Suprapubic skin (tissue), 4 donors: ENCODE results near the gene RPS6KA2. TPM values are rescaled to one million over a fixed set of nuclear protein-coding genes. Genes with fewer than 3 reads are reported as not detected.
A peak's percentile ranks its signal among the peaks of the same experiment; 100 is the strongest.

Source experiments
- DNase-seq, 2 donors: peaks; one replicate each; pipeline ENCODE4 v3.0.0-alpha.2; 2019; ENCODE audit warnings: low spot score in 2 of 2
- H3K27ac ChIP-seq: fragments of 200-600 bp; sonication (generic); one replicate; pipeline ENCODE4 v1.5.1; 2019
- H3K27me3 ChIP-seq: fragments of 200-600 bp; sonication (generic); one replicate; pipeline ENCODE4 v1.5.1; 2019
- H3K36me3 ChIP-seq: fragments of 200-600 bp; sonication (generic); one replicate; pipeline ENCODE4 v1.5.1; 2019
- H3K4me1 ChIP-seq: fragments of 200-600 bp; sonication (generic); one replicate; pipeline ENCODE4 v1.5.1; 2019
- H3K4me3 ChIP-seq: fragments of 200-600 bp; sonication (generic); one replicate; pipeline ENCODE4 v1.5.1; 2019; ENCODE audit warnings: mild to moderate bottlenecking
- H3K9me3 ChIP-seq: fragments of 200-600 bp; sonication (generic); one replicate; pipeline ENCODE4 v1.5.1; 2019
- CTCF ChIP-seq, 2 donors: fragments of 200-600 bp in 1 of 2; fragments of 450-650 bp in 1 of 2; sonication (generic) in 1 of 2; IDR thresholded peaks; one replicate each; pipeline ENCODE4 v1.5.1; 2016 to 2019; ENCODE audit warnings: antibody characterized with exemption in 2 of 2, mild to moderate bottlenecking in 1 of 2, moderate library complexity in 1 of 2
- EP300 ChIP-seq: sonication (generic); formaldehyde crosslinking; IDR thresholded peaks from one replicate; pipeline ENCODE4 v1.6.1; 2017; ENCODE audit warnings: antibody characterized with exemption
- POLR2A ChIP-seq, 2 donors: fragments of 450-650 bp; IDR thresholded peaks; one replicate each; pipeline ENCODE4 v1.6.1; 2017; ENCODE audit warnings: antibody characterized with exemption in 2 of 2, mild to moderate bottlenecking in 2 of 2, moderate library complexity in 2 of 2
- POLR2AphosphoS5 ChIP-seq, 3 donors: sonication (generic); formaldehyde crosslinking; IDR thresholded peaks; one replicate each; pipeline ENCODE4 v1.6.1; 2017; ENCODE audit warnings: antibody characterized with exemption in 3 of 3
- whole genome bisulfite sequencing: methylation state at CpG from one replicate; pipeline ENCODE4 v1.1.5; 2018; 5-methylcytosine and 5-hydroxymethylcytosine counted together
- total RNA-seq, 4 donors: library from RNA; depleted of rRNA; stranded (reverse); fragments of >200 nt; gene quantifications; one replicate each; pipeline ENCODE4 v1.1.0, GENCODE V29; 2016

Gene RPS6KA2
- total RNA-seq, 4 donors from 2014 or later: 24.2 to 38.5 (median 32.3) TPM

GRCh38 chr6:166474721-166475565, 152.1 kb downstream of the RPS6KA2 start:
- no peak overlapping the region for H3K4me3 ChIP-seq
- DNase-seq: peak; percentile 53 to 74
- 59% methylated on average over 26 of the region's 26 CpGs for WGBS
- H3K36me3 ChIP-seq: peaks cover 10% of the 10 kb centered on the region
- H3K4me1 ChIP-seq: no peaks in the 10 kb centered on the region
- no peaks in the 10 kb centered on the region for H3K9me3 ChIP-seq
- no peak overlapping the region for H3K27ac ChIP-seq
- TF ChIP-seq POLR2AphosphoS5 (IDR thresholded peaks at IDR 0.05): no peak
- TF ChIP-seq CTCF (IDR thresholded peaks at IDR 0.05): no peak
- TF ChIP-seq EP300: no peak
- no peak for TF ChIP-seq POLR2A (IDR thresholded peaks at IDR 0.05)
- H3K27me3 ChIP-seq: no peaks in the 10 kb centered on the region

GRCh38 chr6:166473886-166474571, 153.0 kb downstream of the RPS6KA2 start:
- Histone ChIP-seq H3K4me3 (no peak overlapping the region), H3K4me1 (no peaks in the 10 kb centered on the region), H3K27ac (no peak overlapping the region), H3K36me3 (peaks cover 15% of the 10 kb centered on the region), H3K27me3 (no peaks in the 10 kb centered on the region), H3K9me3 (no peaks in the 10 kb centered on the region)
- TF ChIP-seq POLR2A (IDR thresholded peaks at IDR 0.05) (no peak), EP300 (no peak), POLR2AphosphoS5 (IDR thresholded peaks at IDR 0.05) (no peak), CTCF (IDR thresholded peaks at IDR 0.05) (no peak)
- peak in 1 of 2 donors; percentile 78 for DNase-seq
- WGBS: 75% methylated on average over 12 of the region's 12 CpGs

DNA sequence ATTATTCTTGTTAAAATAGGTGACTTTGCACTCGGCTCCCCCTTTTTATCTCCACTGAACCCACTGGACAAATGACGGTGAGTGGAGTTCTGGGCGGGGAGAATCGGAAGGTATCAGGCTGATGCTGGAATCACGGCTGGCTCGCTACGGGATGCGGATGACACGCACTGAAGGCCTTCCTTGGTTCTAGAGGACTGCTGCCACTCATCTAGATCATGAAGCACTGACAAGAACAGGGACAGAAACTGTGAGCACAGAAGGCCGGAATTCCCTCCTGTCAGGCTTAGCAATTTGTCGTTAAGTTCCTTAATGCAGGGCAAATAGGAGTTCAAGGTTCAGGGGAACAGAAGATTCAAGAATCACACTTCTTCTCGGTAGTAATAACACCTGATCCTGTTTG, 154.4 kb downstream of the RPS6KA2 start:
- Histone ChIP-seq H3K36me3 (peaks cover 13% of the 10 kb centered on the region), H3K27ac (no peak overlapping the region), H3K4me3 (no peak overlapping the region), H3K4me1 (no peaks in the 10 kb centered on the region), H3K9me3 (no peaks in the 10 kb centered on the region), H3K27me3 (no peaks in the 10 kb centered on the region)
- 96% methylated on average over 12 of the region's 12 CpGs for WGBS
- DNase-seq: no peak
- no peak for TF ChIP-seq CTCF (IDR thresholded peaks at IDR 0.05)
- TF ChIP-seq POLR2A (IDR thresholded peaks at IDR 0.05): no peak
- no peak for TF ChIP-seq POLR2AphosphoS5 (IDR thresholded peaks at IDR 0.05)
- TF ChIP-seq EP300: no peak

- H3K36me3 ChIP-seq: peaks cover 16% of the 10 kb centered on the region
- H3K27me3 ChIP-seq: no peaks in the 10 kb centered on the region
- 93% methylated on average over 10 of the region's 10 CpGs for WGBS
- no peak overlapping the region for H3K27ac ChIP-seq
- DNase-seq: no peak
- TF ChIP-seq CTCF (IDR thresholded peaks at IDR 0.05) (no peak), EP300 (no peak), POLR2AphosphoS5 (IDR thresholded peaks at IDR 0.05) (no peak), POLR2A (IDR thresholded peaks at IDR 0.05) (no peak)
- H3K9me3 ChIP-seq: no peaks in the 10 kb centered on the region
- no peak overlapping the region for H3K4me3 ChIP-seq
- H3K4me1 ChIP-seq: no peaks in the 10 kb centered on the region
These were observed 155.2 kb downstream of the RPS6KA2 start for GRCh38 chr6:166471797-166472260.

DNA sequence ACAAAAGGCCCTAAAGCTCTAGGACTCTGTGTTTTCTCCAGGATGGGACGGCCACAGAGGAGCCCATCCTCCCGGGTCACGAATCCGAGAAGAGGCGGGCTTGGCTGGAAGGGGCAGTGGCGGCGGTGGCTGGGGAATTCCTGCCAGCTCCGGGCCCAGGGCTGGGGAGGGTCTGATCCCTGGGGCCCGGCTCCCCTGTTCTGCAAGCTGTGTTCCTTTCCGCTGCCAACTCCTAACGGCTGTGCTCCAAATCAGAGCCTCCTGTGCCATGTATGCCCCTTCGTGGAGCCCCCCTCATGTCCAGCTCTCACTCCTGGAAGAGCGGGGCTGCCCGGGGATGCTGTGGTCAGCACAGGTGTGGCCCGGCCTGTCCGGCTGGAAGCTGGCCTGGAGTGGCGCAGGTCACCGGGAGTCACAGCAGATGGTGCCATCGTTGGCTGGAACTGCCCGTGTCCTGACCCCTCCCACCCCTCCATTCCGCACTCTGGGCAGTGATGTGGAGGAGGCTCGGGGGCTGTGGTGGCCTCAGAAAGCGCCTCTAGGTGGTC, 156.1 kb downstream of the RPS6KA2 start:
- Histone ChIP-seq H3K9me3 (no peaks in the 10 kb centered on the region), H3K27me3 (no peaks in the 10 kb centered on the region), H3K27ac (no peak overlapping the region), H3K4me1 (no peaks in the 10 kb centered on the region), H3K36me3 (peaks cover 16% of the 10 kb centered on the region), H3K4me3 (no peak overlapping the region)
- no peak for TF ChIP-seq POLR2A (IDR thresholded peaks at IDR 0.05)
- no peak for TF ChIP-seq EP300
- no peak for TF ChIP-seq POLR2AphosphoS5 (IDR thresholded peaks at IDR 0.05)
- TF ChIP-seq CTCF (IDR thresholded peaks at IDR 0.05): no peak
- WGBS: 73% methylated on average over 12 of the region's 23 CpGs
- DNase-seq: peak in 1 of 2 donors; percentile 46
